GM12872 (cell line): ENCODE results near the gene SCGB3A1.

Experiments used
- CTCF ChIP-seq: IDR thresholded peaks from 3 replicates; pipeline ENCODE4 v1.5.1; 2011; ENCODE audit warnings: low read depth, mild to moderate bottlenecking, low read length, moderate library complexity; ENCODE audit not compliant: insufficient read depth

The SCGB3A1 gene

GRCh38 chr5:180590543-180591310, 572 bp downstream of the SCGB3A1 start:
- TF ChIP-seq CTCF = no peak

GRCh38 chr5:180589771-180590542, 1.3 kb downstream of the SCGB3A1 start:
- no peak for TF ChIP-seq CTCF

GRCh38 chr5:180586870-180587269, 4.4 kb downstream of the SCGB3A1 start:
- TF ChIP-seq CTCF = no peak

- TF ChIP-seq CTCF = no peak
Observed at GRCh38 chr5:180586204-180586603, 5.1 kb downstream of the SCGB3A1 start.

GRCh38 chr5:180583738-180584137, 7.6 kb downstream of the SCGB3A1 start:
- TF ChIP-seq CTCF = no peak

- TF ChIP-seq CTCF = no peak
Observed at GRCh38 chr5:180580681-180581080, 10.6 kb downstream of the SCGB3A1 start.

- no peak for TF ChIP-seq CTCF
Observed at GRCh38 chr5:180575571-180575970, 15.7 kb downstream of the SCGB3A1 start.
